ENCODE measurements around the gene GIN1.
"Not testable (repeated sequence)": the region's sequence is repeated elsewhere in the genome, so short reads cannot be mapped to it uniquely, and the experiment has no call there.

Gene GIN1

DNA sequence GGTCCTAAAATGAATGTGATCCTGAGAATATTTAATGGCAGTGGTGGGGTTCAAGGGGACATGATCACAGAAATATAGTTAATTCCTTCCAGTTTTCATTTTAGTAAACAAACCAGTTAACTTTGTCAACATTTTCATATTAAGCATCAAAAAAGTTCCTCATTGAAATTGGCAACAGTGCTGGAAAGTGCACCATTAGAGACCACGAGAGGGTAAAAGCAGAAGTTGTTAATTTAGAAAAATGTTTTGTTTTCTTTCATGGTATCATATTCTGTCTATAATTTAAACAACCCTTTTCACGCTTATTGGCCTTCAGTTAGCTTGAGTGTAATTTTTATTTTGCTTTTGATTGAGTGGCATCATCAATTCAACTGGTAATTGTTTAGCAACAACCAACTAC is 11.9 kb downstream of the GIN1 start:
- DNase-seq = no peak

DNA sequence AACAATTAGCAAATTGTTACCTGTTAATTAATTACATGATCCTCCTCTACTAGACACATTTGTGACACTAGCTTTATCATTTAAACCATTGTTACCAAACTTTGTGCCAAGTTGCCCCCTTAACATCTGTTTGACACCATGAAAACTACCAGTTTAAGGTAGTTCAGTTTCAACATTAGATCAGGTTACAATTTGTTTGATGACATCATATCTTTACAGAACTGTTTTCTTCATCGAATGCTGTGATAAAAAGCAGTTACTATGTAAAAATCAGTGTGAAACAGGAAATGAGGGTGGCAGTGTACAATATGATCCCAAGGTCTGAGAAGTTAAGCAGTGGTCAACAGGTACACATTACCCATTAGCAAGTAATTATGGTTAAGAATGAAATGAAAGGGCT is 17.7 kb downstream of the GIN1 start:
- no peak for DNase-seq

GRCh38 chr5:103101079-103101750 is 18.7 kb downstream of the GIN1 start:
- no peak for DNase-seq

GRCh38 chr5:103098993-103099392 is 20.9 kb downstream of the GIN1 start:
- no peak for DNase-seq

DNA sequence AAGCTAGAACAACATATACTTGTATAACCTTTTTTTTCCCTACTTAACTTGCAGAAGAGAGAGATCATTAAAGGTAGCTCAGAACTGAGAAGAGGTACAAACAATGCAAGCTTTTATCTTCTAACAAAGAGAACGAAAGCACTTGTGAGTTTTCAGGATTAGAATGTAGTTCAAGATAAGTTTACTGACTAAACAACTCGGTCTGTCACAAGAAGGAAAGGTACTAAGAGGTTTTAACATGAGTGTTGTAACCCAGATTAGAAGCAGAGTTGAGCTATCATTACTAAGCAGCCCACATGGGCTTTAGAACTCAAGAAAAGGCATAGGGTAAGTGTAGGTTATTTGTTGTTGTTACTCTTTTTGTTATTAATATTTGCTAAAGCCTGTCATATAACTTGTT is 25.2 kb downstream of the GIN1 start:
- DNase-seq = no peak

DNA sequence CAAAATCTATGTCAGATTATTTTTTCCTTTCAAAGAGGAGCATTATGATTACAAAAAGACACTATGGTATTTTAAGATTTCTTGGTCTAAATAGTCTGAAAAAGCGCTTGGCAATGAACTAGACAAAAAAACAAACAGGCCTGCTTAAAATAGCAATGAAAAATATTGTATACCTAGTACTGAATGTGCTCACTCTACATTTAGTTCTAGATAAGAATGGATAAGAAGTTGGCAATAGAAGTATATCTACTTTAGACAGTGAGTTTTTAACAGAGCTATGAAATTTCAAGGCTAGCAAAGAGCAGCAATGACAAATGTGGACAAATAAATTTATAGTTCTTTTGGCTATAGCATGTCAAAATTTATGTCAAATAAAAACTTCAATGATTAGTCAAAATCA is 26.2 kb downstream of the GIN1 start:
- no peak for DNase-seq

DNA sequence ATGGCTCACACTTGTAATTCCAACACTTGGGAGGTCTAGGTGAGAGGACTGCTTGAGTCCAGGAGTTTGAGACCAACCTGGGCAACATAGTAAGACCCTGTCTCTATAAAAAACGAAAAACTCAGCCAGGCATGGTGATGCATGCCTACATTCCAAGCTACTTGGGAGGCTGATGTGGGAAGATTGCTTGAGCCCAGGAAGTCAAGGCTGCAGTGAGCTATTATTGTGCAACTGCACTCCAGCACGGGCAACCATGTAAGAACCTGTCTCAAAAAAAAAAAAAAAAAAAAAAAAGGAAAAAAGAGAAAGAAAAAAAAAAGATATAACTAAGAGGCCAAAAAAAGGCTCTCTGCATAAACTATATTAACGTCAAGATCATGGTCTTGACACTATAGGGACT is 27.3 kb downstream of the GIN1 start:
- no peak for DNase-seq

- DNase-seq = no peak
Measured at GRCh38 chr5:103090791-103091190, 29.1 kb downstream of the GIN1 start.

GRCh38 chr5:103089272-103089671 is 30.7 kb downstream of the GIN1 start:
- DNase-seq = no peak

- DNase-seq = no peak
Measured at GRCh38 chr5:103086547-103086946, 33.4 kb downstream of the GIN1 start.

DNA sequence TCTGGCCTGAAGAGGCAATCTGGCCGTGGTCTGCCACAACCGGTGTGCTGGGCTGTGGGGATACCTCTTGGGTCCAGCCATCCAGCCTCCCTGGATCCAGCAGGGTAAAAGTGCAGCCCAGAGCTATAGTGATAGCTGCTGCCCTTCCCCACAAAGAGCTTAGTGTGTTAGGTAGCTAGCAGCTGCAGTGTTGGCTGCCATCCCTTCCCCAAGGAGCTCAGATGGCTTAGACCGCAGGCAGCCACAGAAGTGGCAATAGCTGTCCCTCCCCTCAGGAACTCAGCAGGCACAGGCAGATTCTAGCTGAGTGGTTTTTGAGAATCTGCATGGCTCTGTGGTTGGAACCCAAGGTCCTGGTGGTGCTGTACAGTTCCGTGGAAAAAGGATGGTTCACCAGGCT is 40.1 kb downstream of the GIN1 start:
- no peak for DNase-seq

- DNase-seq = no peak
Measured at GRCh38 chr5:103075442-103075841, 44.5 kb downstream of the GIN1 start.

DNA sequence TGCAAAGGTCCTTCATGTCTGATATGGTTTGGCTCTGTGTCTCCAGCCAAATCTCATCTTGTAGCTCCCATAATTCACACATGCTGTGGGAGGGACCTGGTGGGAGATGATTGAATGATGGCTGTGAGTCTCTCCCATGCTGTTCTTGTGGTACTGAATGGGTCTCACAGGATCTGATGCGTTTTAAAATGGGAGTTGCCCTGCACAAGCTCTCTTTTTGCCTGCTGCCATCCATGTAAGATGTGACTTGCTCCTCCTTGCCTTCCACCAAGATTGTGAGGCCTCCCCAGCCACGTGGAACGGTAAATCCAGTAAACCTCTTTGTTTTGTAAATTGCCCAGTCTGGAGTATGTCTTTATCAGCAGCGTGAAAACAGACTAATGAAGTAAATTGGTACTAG is 46.4 kb downstream of the GIN1 start:
- DNase-seq = not testable (repeated sequence)

- no peak for DNase-seq
Measured at GRCh38 chr5:103066326-103066725, 53.6 kb downstream of the GIN1 start.

GRCh38 chr5:103060424-103060954 is 59.4 kb downstream of the GIN1 start:
- DNase-seq = no peak

GRCh38 chr5:103059525-103059924 is 60.4 kb downstream of the GIN1 start:
- DNase-seq = no peak

DNA sequence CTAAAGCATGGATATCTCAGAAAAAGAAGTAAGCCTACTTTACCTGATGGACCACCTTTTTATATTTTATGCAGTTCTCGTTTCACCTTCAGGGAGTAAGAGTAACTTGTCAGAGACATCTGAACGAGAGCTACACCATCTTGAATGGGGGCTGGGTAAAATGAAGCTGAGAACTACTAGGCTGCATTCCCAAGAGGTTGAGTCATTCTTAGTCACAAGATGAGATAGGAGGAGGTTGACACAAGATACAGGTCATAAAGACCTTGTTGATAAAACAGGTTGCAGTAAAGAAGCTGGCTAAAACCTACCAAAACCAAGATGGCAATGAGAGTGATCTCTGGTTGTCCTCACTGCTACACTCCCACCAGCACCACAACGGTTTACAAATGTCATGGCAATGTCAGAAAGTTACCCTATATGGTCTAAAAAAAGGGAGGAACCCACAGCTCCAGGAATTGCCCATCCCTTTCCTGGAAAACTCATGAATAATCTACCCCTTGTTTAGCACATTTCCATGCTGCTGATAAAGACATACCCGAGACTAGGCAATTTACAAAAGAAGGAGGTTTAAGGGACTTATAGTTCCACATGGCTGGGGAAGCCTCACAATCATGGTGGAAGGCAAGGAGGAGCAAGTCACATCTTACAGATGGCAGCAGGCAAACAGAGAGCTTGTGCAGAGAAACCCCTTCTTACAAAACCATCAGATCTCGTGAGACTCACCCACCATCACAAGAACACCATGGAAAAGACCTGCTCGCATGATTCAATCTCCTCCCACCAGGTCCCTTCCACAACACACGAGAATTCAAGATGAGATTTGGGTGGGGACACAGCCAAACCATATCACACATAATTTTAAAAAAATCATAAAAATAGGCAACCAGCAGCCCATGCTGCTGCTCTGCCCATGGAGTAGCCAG is 62.5 kb downstream of the GIN1 start:
- no peak for DNase-seq

DNA sequence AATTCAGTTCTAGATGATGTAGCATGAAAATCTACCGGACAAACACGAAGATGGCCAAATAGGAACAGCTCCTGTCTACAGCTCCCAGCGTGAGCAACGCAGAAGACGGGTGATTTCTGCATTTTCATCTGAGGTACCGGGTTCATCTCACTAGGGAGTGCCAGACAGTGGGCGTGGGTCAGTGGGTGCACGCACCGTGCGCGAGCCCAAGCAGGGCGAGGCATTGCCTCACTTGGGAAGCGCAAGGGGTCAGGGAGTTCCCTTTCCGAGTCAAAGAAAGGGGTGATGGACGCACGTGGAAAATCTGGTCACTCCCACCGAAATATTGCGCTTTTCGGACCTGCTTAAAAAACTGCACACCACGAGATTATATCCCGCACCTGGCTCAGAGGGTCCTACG is 73.2 kb downstream of the GIN1 start:
- not testable (repeated sequence) for DNase-seq

GRCh38 chr5:103041071-103041676 is 78.8 kb downstream of the GIN1 start:
- peak; percentile 39 for DNase-seq

DNA sequence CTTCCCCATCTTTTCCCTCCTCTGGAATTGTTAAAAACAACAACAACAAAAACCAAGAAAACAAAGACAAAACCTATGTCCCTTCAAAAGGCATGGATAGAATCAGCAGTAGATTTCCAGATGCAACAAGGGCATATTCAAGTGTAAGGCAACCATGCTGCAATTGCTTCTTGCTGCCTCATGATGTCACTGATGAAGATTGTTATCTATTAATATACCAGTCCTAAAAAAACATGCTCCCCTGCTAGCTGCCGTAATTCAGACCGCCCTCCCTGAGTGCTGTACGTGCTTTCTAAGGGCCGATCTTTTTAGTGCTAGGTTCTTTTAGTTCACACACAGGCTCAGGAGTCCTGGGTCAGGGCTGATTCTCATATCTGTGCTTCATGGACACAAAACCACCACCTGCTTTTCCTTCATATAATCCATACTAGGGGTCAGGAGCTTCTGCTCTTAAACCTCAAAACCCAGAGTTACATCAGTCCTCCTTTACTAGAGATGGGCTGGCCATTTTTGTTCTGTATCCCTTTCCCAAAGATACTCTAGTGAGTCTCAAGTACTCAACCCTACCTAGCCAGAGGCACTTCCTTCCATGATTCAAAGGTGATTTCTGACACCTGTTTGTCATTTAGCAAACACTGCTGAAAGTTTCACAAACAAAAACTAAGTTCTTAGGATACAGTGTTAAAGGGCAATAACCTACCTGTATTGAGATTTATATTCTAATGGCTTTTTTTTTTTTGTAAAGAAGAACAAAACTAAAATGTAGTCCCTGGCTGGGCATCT is 82.1 kb downstream of the GIN1 start:
- no peak for DNase-seq

DNA sequence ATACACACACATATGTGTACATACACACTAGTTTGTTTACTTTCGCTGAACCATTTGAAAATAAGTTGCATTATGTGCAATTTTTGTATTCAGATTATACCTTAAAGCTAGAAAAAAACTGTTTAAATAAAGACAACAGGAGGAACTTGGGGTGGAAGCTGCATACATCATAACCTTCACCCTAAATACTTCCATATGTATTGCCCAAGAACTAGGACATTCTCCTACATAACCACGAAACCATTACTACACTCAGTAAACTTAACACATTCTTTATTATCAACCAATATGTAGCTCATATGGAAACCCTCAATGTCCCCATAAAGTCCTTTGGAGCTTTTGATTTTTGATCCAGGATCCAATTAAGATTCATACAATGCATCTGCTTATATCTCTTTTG is 83.3 kb downstream of the GIN1 start:
- no peak for DNase-seq
